ENCODE results near the gene CSH2.
"Not testable (repeated sequence)": the region's sequence is repeated elsewhere in the genome, so short reads cannot be mapped to it uniquely, and the experiment has no call there.

GRCh38 chr17:63907161-63907778, 33.8 kb upstream of the CSH2 start:
- not testable (repeated sequence) for TF ChIP-seq CTCF, POLR2A (IDR thresholded peaks at IDR 0.05)

Data from prostate gland (tissue), 2 donors.